GM10847 (cell line): ENCODE results near the gene KLK3.

ENCODE experiments used
- POLR2A ChIP-seq: IDR thresholded peaks from 2 replicates; pipeline ENCODE4 v1.6.1; 2011; ENCODE audit not compliant: insufficient read length; ENCODE audit errors: extremely low read depth

Gene KLK3

DNA sequence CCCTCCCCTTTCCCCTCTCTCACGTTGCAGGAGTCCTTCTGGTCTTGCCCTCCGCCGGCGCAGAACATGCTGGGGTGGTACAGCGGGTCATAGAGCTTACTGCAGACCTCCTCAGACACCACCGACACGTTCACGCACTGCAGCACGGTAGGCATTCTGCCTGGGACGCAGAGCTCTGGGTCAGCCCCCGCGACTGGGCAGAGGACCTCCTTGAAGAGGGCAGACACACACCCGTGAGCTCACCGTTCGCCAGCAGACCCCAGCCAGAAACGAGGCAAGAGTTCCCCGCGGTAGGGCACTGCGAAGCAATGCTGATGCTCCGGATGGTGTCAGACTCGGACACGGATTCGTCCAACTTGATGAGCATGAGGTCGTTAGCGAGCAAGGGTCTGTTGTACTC, 53.6 kb downstream of the KLK3 start:
- TF ChIP-seq POLR2A, result no peak

DNA sequence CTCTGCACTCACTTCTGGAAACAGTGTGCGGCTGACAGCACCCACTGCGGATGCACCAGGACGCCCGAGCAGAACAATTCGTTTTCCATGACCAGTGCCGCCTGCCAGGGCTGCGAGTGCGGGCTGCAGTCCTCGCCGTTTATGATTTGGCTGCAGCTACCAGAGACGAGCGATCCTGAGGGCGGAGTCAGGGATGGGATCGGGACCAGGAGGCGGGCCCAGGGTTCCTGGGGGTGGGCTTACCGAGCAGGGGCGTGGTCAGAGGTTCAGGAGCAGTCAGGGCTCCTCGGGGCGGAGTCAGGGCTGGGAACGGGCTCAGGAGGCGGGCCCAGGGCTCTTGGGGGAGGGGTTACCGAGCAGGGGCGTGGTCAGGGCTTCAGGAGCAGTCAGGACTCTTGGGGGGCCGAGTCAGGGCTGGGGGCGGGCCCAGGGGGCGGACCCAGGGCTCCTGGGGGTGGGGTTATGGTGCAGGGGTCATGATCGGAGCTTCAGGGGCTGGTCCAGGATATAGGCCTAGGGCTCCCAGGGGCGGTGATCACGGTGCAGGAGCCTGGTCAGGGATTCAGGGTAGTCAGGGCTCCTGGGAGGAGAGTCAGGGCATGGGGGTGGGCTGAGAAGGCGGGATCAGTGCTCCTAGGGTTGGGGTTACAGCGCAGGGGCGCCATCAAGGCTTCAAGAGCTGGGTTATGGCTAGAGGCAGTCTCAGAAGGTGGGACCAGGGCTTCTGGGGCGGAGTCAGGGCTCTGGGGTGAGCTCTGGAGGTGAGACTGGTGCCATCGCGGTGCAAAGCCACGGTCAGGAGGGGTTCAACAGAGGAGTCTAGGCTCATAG, 54.7 kb downstream of the KLK3 start:
- TF ChIP-seq POLR2A, result no peak
